ENCODE data around the gene DEPDC1B.
"Not testable (repeated sequence)": the region's sequence is repeated elsewhere in the genome, so short reads cannot be mapped to it uniquely, and the experiment has no call there.

DEPDC1B gene

GRCh38 chr5:60722416-60722815 lies 22.4 kb upstream of the DEPDC1B start:
- Histone ChIP-seq H3K9ac (ENCODE audit: low read depth in 1 of 2, low read length in 2 of 2) (no peak overlapping the region), H3K27ac (ENCODE audit: low read depth in 2 of 2, low read length in 2 of 2) (no peak overlapping the region), H3K4me3 (ENCODE audit: low read length in 2 of 2) (no peak overlapping the region), H3K36me3 (ENCODE audit: control insufficient read depth in 2 of 2, insufficient read depth in 2 of 2, low read length in 2 of 2) (no peaks in the 10 kb centered on the region), H3K4me1 (ENCODE audit: control insufficient read depth in 2 of 2, insufficient read depth in 2 of 2, low read length in 2 of 2) (no peaks in the 10 kb centered on the region), H3K9me3 (ENCODE audit: control insufficient read depth in 2 of 2, low read length in 2 of 2) (no peaks in the 10 kb centered on the region), H3K27me3 (ENCODE audit: control insufficient read depth in 2 of 2, insufficient read depth in 2 of 2, low read length in 2 of 2) (no peaks in the 10 kb centered on the region)

DNA sequence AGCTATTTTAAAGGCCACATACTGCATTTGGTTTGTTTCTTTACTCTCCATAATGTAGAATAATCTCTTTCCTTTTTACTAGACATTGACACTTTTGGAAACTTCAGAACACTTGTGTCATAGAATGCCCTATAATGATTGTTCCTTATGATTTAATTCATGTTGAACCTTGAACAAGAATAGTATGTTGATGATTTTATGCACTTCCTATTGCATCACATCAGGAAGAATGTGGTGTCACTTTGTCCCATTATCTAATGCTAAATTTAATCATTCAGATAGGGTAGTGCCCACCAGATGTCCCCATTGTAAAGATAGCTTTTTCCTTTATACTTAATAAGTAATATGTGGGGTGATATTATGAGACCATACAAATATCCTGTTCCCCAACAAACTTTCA lies 19.4 kb upstream of the DEPDC1B start:
- no peak overlapping the region for H3K27ac ChIP-seq (ENCODE audit: low read depth in 2 of 2, low read length in 2 of 2)
- no peaks in the 10 kb centered on the region for H3K4me1 ChIP-seq (ENCODE audit: control insufficient read depth in 2 of 2, insufficient read depth in 2 of 2, low read length in 2 of 2)
- no peaks in the 10 kb centered on the region for H3K27me3 ChIP-seq (ENCODE audit: control insufficient read depth in 2 of 2, insufficient read depth in 2 of 2, low read length in 2 of 2)
- H3K4me3 ChIP-seq (ENCODE audit: low read length in 2 of 2), result no peak overlapping the region
- H3K9me3 ChIP-seq (ENCODE audit: control insufficient read depth in 2 of 2, low read length in 2 of 2), result no peaks in the 10 kb centered on the region
- H3K36me3 ChIP-seq (ENCODE audit: control insufficient read depth in 2 of 2, insufficient read depth in 2 of 2, low read length in 2 of 2), result no peaks in the 10 kb centered on the region
- no peak overlapping the region for H3K9ac ChIP-seq (ENCODE audit: low read depth in 1 of 2, low read length in 2 of 2)

DNA sequence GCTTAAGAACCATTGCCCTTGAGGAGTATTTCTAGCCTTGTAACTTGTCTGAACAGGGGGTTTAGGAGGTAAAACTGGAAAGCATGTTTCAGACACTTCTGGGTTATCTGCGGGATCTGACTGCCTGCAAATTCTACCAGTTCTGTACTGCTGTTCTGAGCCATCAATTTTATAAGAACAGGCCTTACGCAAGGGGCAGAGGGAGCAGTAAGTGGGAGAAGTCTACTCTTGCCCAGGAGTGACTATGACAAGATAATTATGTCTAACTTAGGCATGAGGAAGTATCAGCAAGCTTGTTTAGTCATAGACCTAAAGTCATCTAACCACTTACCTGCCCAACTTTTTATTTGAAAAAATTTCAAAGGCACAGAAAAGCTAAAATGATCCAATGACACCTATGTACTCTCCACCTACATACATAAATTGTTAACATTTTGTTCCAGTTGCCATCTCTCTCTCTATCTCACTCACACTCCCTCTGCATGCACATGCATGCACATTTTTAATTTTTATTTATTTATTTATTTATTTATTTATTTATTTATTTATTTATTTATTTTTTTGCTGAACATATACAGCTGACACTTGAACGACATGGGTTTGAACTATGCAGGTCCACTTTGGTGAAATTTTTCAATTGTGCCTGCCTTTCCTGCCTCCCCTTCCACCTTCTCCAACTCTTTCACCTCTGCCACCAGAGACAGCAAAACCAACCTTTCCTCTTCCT lies 18.4 kb upstream of the DEPDC1B start:
- H3K9me3 ChIP-seq (ENCODE audit: control insufficient read depth in 2 of 2, low read length in 2 of 2), result no peaks in the 10 kb centered on the region
- no peak overlapping the region for H3K9ac ChIP-seq (ENCODE audit: low read depth in 1 of 2, low read length in 2 of 2)
- no peaks in the 10 kb centered on the region for H3K27me3 ChIP-seq (ENCODE audit: control insufficient read depth in 2 of 2, insufficient read depth in 2 of 2, low read length in 2 of 2)
- no peak overlapping the region for H3K4me3 ChIP-seq (ENCODE audit: low read length in 2 of 2)
- no peaks in the 10 kb centered on the region for H3K4me1 ChIP-seq (ENCODE audit: control insufficient read depth in 2 of 2, insufficient read depth in 2 of 2, low read length in 2 of 2)
- H3K27ac ChIP-seq (ENCODE audit: low read depth in 2 of 2, low read length in 2 of 2), result no peak overlapping the region
- no peaks in the 10 kb centered on the region for H3K36me3 ChIP-seq (ENCODE audit: control insufficient read depth in 2 of 2, insufficient read depth in 2 of 2, low read length in 2 of 2)

- H3K27ac ChIP-seq (ENCODE audit: low read depth in 2 of 2, low read length in 2 of 2); H3K27me3 ChIP-seq (ENCODE audit: control insufficient read depth in 2 of 2, insufficient read depth in 2 of 2, low read length in 2 of 2); H3K9me3 ChIP-seq (ENCODE audit: control insufficient read depth in 2 of 2, low read length in 2 of 2); H3K4me1 ChIP-seq (ENCODE audit: control insufficient read depth in 2 of 2, insufficient read depth in 2 of 2, low read length in 2 of 2); H3K36me3 ChIP-seq (ENCODE audit: control insufficient read depth in 2 of 2, insufficient read depth in 2 of 2, low read length in 2 of 2); H3K9ac ChIP-seq (ENCODE audit: low read depth in 1 of 2, low read length in 2 of 2); H3K4me3 ChIP-seq (ENCODE audit: low read length in 2 of 2): not testable (repeated sequence)
Measured at GRCh38 chr5:60715201-60715928, 15.4 kb upstream of the DEPDC1B start.

DNA sequence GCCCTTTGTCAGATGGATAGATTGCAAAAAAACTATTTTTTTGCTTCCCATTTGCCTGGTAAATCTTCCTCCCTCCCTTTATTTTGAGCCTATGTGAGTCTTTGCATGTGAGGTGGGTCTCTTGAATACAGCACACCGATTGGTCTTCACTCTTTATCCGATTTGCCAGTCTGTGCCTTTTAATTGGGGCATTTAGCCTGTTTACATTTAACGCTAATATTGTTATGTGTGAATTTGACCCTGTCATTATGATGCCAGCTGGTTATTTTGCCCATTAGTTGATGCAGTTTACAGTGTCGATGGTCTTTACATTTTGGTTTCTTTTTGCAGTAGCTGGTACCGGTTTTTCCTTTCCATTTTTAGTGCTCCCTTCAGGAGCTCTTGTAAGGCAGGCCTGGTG lies 13.0 kb upstream of the DEPDC1B start:
- no peaks in the 10 kb centered on the region for H3K36me3 ChIP-seq (ENCODE audit: control insufficient read depth in 2 of 2, insufficient read depth in 2 of 2, low read length in 2 of 2)
- no peak overlapping the region for H3K9ac ChIP-seq (ENCODE audit: low read depth in 1 of 2, low read length in 2 of 2)
- no peak overlapping the region for H3K4me3 ChIP-seq (ENCODE audit: low read length in 2 of 2)

DNA sequence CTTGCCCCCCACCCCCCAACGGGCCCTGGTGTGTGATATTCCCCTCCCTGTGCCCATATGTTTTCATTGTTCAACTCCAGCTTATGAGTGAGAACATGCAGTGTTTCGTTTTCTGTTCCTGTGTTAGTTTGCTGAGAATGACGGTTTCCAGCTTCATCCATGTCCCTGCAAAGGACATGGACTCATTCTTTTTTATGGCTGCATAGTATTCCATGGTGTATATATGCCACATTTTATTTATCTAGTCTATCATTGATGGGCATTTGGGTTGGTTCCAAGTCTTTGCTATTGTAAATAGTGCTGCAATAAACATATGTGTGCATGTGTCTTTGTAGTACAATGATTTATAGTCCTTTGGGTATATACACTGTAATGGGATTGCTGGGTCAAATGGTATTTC lies 11.9 kb upstream of the DEPDC1B start:
- H3K27me3 ChIP-seq (ENCODE audit: control insufficient read depth in 2 of 2, insufficient read depth in 2 of 2, low read length in 2 of 2); H3K9ac ChIP-seq (ENCODE audit: low read depth in 1 of 2, low read length in 2 of 2); H3K36me3 ChIP-seq (ENCODE audit: control insufficient read depth in 2 of 2, insufficient read depth in 2 of 2, low read length in 2 of 2); H3K4me3 ChIP-seq (ENCODE audit: low read length in 2 of 2); H3K9me3 ChIP-seq (ENCODE audit: control insufficient read depth in 2 of 2, low read length in 2 of 2); H3K27ac ChIP-seq (ENCODE audit: low read depth in 2 of 2, low read length in 2 of 2); H3K4me1 ChIP-seq (ENCODE audit: control insufficient read depth in 2 of 2, insufficient read depth in 2 of 2, low read length in 2 of 2): not testable (repeated sequence)

More for the DNA sequence above, 13.0 kb upstream of the DEPDC1B start:
- Histone ChIP-seq H3K27ac (ENCODE audit: low read depth in 2 of 2, low read length in 2 of 2) (no peak overlapping the region), H3K27me3 (ENCODE audit: control insufficient read depth in 2 of 2, insufficient read depth in 2 of 2, low read length in 2 of 2) (no peaks in the 10 kb centered on the region), H3K9me3 (ENCODE audit: control insufficient read depth in 2 of 2, low read length in 2 of 2) (no peaks in the 10 kb centered on the region), H3K4me1 (ENCODE audit: control insufficient read depth in 2 of 2, insufficient read depth in 2 of 2, low read length in 2 of 2) (no peaks in the 10 kb centered on the region)

- no peaks in the 10 kb centered on the region for H3K27me3 ChIP-seq (ENCODE audit: control insufficient read depth in 2 of 2, insufficient read depth in 2 of 2, low read length in 2 of 2)
- H3K4me3 ChIP-seq (ENCODE audit: low read length in 2 of 2), result no peak overlapping the region
- H3K9me3 ChIP-seq (ENCODE audit: control insufficient read depth in 2 of 2, low read length in 2 of 2), result no peaks in the 10 kb centered on the region
- no peak overlapping the region for H3K27ac ChIP-seq (ENCODE audit: low read depth in 2 of 2, low read length in 2 of 2)
- H3K9ac ChIP-seq (ENCODE audit: low read depth in 1 of 2, low read length in 2 of 2), result no peak overlapping the region
- no peaks in the 10 kb centered on the region for H3K36me3 ChIP-seq (ENCODE audit: control insufficient read depth in 2 of 2, insufficient read depth in 2 of 2, low read length in 2 of 2)
- H3K4me1 ChIP-seq (ENCODE audit: control insufficient read depth in 2 of 2, insufficient read depth in 2 of 2, low read length in 2 of 2), result no peaks in the 10 kb centered on the region
Measured at GRCh38 chr5:60710362-60710761, 10.4 kb upstream of the DEPDC1B start.

DNA sequence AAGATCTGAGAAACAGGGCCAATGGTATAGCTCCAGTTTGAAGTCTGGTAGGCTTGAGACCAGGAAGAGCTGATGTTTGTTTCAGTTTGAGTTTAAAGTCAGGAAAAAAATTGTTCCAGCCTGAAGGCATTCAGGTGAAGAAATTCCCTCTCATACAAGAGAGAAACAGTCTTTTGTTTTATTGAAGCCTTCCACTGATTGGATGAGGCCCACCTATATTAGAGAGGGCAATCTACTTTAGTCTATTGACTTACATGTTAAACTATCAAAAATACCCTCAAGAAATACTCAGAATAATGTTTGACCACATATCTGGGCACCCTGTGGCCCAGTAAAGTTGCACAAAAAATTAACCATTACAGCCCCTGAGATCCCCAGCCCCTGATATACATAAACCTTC lies 5.2 kb upstream of the DEPDC1B start:
- H3K36me3 ChIP-seq (ENCODE audit: control insufficient read depth in 2 of 2, insufficient read depth in 2 of 2, low read length in 2 of 2), result no peaks in the 10 kb centered on the region
- no peaks in the 10 kb centered on the region for H3K9me3 ChIP-seq (ENCODE audit: control insufficient read depth in 2 of 2, low read length in 2 of 2)
- peaks cover 4 to 6% of the 10 kb centered on the region in 2 donors for H3K4me1 ChIP-seq (ENCODE audit: control insufficient read depth in 2 of 2, insufficient read depth in 2 of 2, low read length in 2 of 2)
- H3K27ac ChIP-seq (ENCODE audit: low read depth in 2 of 2, low read length in 2 of 2), result no peak overlapping the region
- H3K4me3 ChIP-seq (ENCODE audit: low read length in 2 of 2), result no peak overlapping the region
- H3K9ac ChIP-seq (ENCODE audit: low read depth in 1 of 2, low read length in 2 of 2), result no peak overlapping the region
- no peaks in the 10 kb centered on the region for H3K27me3 ChIP-seq (ENCODE audit: control insufficient read depth in 2 of 2, insufficient read depth in 2 of 2, low read length in 2 of 2)

DNA sequence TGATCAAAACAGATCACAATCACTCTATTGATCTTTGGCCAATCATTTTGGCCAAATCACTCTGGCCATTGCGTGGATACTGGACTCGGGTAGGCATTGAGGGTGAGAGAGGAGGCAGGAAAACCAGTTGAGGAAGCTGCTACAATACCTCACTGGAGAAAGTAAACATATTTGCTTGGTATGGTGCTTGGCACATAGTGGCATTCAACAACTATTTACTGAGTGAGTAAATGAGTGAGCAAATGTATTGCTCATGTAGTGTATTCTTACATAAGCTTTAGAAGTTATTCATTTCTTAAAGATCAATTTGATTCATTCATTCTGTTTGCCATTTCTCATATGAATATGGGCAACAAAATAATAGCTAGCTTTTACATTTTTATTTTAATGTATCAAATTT lies 4.0 kb upstream of the DEPDC1B start:
- H3K4me1 ChIP-seq (ENCODE audit: control insufficient read depth in 2 of 2, insufficient read depth in 2 of 2, low read length in 2 of 2), result peaks cover 7 to 11% of the 10 kb centered on the region in 2 donors
- H3K9me3 ChIP-seq (ENCODE audit: control insufficient read depth in 2 of 2, low read length in 2 of 2), result no peaks in the 10 kb centered on the region
- H3K36me3 ChIP-seq (ENCODE audit: control insufficient read depth in 2 of 2, insufficient read depth in 2 of 2, low read length in 2 of 2), result no peaks in the 10 kb centered on the region
- H3K9ac ChIP-seq (ENCODE audit: low read depth in 1 of 2, low read length in 2 of 2), result no peak overlapping the region
- no peak overlapping the region for H3K4me3 ChIP-seq (ENCODE audit: low read length in 2 of 2)
- no peak overlapping the region for H3K27ac ChIP-seq (ENCODE audit: low read depth in 2 of 2, low read length in 2 of 2)
- no peaks in the 10 kb centered on the region for H3K27me3 ChIP-seq (ENCODE audit: control insufficient read depth in 2 of 2, insufficient read depth in 2 of 2, low read length in 2 of 2)

DNA sequence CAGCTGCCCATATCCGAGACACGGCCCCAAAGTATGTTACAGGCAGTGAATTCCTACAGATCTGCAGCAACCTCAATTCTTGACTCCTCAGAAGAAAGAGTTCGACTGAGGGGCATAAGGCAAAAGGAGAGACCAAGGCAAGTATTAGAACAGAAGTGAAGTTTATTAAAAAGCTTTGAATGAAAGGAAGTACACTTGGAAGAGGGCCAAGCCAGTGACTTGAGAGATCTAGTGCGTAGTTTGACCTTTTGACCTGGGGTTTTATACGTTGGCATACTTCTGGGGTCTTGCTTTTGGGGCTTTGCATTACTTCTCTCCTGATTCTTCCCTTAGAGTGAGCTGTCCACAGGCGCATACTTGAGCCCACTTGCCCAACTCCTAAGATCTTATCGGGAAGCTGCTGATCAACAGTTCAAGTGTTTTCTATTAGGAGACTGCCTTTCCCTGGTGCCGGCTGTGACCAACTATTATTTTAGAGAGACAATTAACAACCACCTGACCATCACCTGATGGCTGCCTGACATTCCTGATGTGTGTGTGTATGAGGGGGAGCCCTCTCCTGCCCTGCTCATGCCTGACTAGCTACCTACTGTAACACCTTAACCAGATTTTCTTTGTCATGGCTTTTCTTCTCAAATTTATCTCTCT lies 1.5 kb upstream of the DEPDC1B start:
- Histone ChIP-seq H3K36me3 (ENCODE audit: control insufficient read depth in 2 of 2, insufficient read depth in 2 of 2, low read length in 2 of 2) (no peaks in the 10 kb centered on the region), H3K9me3 (ENCODE audit: control insufficient read depth in 2 of 2, low read length in 2 of 2) (no peaks in the 10 kb centered on the region), H3K9ac (ENCODE audit: low read depth in 1 of 2, low read length in 2 of 2) (no peak overlapping the region), H3K4me1 (ENCODE audit: control insufficient read depth in 2 of 2, insufficient read depth in 2 of 2, low read length in 2 of 2) (peaks cover 8 to 11% of the 10 kb centered on the region in 2 donors), H3K27ac (ENCODE audit: low read depth in 2 of 2, low read length in 2 of 2) (no peak overlapping the region), H3K4me3 (ENCODE audit: low read length in 2 of 2) (no peak overlapping the region), H3K27me3 (ENCODE audit: control insufficient read depth in 2 of 2, insufficient read depth in 2 of 2, low read length in 2 of 2) (no peaks in the 10 kb centered on the region)

All from mucosa of rectum (tissue), 2 donors.